ENCODE measurements around the gene GOLGA5.
"Not testable (repeated sequence)": the region's sequence is repeated elsewhere in the genome, so short reads cannot be mapped to it uniquely, and the experiment has no call there.

GOLGA5 gene, protein sequence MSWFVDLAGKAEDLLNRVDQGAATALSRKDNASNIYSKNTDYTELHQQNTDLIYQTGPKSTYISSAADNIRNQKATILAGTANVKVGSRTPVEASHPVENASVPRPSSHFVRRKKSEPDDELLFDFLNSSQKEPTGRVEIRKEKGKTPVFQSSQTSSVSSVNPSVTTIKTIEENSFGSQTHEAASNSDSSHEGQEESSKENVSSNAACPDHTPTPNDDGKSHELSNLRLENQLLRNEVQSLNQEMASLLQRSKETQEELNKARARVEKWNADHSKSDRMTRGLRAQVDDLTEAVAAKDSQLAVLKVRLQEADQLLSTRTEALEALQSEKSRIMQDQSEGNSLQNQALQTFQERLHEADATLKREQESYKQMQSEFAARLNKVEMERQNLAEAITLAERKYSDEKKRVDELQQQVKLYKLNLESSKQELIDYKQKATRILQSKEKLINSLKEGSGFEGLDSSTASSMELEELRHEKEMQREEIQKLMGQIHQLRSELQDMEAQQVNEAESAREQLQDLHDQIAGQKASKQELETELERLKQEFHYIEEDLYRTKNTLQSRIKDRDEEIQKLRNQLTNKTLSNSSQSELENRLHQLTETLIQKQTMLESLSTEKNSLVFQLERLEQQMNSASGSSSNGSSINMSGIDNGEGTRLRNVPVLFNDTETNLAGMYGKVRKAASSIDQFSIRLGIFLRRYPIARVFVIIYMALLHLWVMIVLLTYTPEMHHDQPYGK

DNA sequence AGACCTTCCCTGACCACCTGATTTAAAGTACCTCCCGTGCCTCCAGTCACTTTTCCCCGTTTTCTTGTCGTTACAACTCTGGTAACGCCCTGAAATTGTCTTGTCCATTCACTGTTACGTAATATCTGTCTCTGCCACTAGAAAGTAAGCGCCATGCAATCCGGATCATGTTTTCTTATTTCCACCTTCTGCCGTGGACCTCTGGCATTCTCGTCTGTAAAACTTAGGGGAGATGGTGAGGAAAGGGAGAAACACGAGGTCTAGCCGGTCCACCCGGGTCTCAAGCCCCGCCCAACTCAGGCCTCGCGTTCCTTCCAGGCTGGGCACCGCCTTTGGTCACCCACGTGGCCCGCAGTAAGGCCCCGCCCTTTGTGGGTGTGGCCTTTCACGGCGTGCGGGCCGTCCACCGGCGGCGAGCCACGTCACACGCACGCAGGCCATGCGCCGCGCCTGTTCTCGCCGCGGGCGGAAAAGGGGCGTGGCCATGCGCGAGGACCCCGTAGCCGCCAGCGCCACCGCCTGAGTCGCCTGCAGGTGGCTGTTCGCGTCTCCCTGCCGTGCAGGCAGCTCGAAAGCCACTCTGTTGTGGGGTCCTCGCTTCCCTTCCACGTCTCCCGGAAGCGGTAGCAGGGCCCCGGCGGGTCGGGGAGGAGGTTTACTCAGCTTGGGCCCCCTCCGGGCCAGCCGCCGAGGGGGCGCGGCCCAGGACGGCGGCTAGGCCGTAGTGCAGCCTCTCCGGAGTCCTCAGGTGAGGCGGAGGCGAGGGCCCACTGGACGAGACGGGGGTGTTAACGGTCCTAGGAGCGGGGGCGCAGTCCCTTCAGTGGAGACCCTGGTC lies at the start of gene GOLGA5:
GOLGA5 (plus strand) TSS at position 597 of the 838 bp plus-strand sequence. CDS start 3,133 bp downstream, outside the sequence.
- DNase-seq, result peak; percentile 96 to 98

- peak in 1 of 2 experiments; percentile 9 for DNase-seq
Observed at GRCh38 chr14:92747701-92748258, 46.3 kb upstream of the GOLGA5 start.

DNA sequence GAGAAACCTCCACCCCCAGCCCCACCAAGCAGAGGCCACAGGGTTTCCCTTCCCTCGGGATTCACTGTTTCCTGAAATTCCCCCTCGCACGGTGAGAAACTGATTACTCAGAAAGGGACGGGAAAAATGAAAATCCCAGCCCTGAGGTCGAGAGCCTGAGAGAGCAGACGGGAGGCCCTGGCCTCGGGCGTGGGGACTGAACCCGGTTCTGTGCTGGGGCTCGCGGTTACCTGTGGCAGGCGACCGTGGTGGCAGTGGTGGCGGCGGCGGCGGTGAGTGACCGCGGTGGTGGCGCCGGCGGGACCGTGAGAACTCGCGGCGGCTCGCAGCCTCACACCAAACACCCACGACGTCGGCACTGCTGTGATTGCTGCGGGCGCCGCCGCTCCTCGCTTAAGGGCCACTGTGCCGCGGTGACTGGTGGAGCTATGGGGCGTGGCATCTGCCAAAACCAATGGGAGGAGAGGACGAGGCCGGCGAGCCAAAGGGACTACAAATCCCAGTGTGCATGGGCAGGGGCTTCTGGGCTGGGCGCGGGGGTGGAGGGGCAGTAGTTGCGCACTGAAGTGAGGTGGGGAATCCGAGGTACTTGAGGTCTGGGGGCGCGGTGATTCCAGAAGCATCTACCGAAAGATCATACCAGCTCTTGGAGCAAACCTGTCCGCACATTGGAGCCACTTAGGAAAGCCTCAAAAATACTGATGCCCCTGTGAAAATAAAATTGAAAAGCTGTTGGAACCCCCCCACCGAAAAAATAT lies 45.7 kb upstream of the GOLGA5 start, which contains the start of gene LGMN:
LGMN (minus strand) TSS at position 369 of the 758 bp plus-strand sequence. CDS start 15,841 bp downstream, outside the sequence.
- DNase-seq, result peak; percentile 85 to 97

- DNase-seq, result not testable (repeated sequence)
Observed at GRCh38 chr14:92750222-92750728, 43.8 kb upstream of the GOLGA5 start.

- no peak for DNase-seq
Observed at GRCh38 chr14:92750994-92751400, 43.1 kb upstream of the GOLGA5 start.

GRCh38 chr14:92751819-92752218 lies 42.3 kb upstream of the GOLGA5 start:
- no peak for DNase-seq

DNA sequence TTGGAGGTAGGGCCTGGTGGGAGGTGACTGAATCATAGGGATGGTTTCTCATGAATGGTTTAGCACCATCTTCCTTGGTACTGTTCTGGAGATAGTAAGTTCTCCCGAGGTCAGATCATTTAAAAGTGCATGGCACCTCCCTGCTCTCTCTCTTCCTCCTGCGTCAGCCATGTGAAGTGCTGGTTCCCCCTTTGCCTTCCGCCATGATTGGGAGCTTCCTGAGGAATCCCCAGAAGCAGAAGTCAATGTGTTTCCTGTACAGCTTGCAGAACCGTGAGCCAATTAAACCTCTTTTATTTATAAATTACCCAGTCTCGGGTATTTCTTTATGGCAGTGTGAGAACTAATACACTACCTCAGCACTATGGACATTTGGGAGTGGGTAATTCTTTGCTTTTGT lies 40.9 kb upstream of the GOLGA5 start:
- no peak for DNase-seq

DNA sequence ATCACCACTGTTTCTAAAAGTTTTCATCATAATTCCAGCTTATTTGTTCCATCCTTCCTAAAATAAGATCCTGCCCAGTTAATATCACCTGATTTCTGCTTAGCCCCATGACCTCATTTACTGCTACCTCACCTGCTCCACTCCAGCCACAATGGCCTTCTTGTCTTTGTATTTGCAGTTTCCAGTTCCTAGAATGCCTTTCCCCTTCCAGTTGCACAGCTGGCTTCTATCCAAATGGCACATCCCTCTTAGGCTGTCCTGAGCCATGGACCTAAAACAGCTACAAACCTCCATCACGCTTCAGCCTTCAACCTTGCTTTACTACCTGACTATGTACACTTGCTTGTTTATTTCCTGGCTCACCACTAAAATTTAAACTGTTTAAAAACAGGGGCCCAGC lies 39.1 kb upstream of the GOLGA5 start:
- peak in 1 of 2 experiments; percentile 4 for DNase-seq

GRCh38 chr14:92755495-92755894 lies 38.6 kb upstream of the GOLGA5 start:
- no peak for DNase-seq

DNA sequence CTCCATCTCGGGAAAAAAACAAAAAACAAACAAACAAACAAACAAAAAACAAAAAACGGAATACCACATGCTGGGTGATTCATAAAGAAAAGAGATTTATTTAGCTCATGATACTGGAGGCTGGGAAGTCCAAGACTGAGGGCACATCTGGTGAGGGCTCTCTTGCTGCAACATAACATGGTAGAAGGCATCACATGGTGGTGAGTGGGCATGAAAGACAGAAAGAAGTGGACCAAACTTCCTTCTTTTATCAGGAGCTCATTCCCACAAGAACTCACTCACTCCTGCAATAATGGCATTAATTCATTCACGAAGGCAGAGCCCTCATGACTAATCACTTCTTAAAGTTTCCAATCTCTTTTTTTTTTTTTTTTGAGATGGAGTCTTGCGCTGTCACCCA lies 37.7 kb upstream of the GOLGA5 start:
- DNase-seq, result no peak

GRCh38 chr14:92759300-92759678 lies 34.8 kb upstream of the GOLGA5 start:
- peak; percentile 80 to 84 for DNase-seq

- DNase-seq, result no peak
Observed at GRCh38 chr14:92759679-92760523, 34.2 kb upstream of the GOLGA5 start.

GRCh38 chr14:92760524-92760805 lies 33.6 kb upstream of the GOLGA5 start:
- DNase-seq, result no peak

DNA sequence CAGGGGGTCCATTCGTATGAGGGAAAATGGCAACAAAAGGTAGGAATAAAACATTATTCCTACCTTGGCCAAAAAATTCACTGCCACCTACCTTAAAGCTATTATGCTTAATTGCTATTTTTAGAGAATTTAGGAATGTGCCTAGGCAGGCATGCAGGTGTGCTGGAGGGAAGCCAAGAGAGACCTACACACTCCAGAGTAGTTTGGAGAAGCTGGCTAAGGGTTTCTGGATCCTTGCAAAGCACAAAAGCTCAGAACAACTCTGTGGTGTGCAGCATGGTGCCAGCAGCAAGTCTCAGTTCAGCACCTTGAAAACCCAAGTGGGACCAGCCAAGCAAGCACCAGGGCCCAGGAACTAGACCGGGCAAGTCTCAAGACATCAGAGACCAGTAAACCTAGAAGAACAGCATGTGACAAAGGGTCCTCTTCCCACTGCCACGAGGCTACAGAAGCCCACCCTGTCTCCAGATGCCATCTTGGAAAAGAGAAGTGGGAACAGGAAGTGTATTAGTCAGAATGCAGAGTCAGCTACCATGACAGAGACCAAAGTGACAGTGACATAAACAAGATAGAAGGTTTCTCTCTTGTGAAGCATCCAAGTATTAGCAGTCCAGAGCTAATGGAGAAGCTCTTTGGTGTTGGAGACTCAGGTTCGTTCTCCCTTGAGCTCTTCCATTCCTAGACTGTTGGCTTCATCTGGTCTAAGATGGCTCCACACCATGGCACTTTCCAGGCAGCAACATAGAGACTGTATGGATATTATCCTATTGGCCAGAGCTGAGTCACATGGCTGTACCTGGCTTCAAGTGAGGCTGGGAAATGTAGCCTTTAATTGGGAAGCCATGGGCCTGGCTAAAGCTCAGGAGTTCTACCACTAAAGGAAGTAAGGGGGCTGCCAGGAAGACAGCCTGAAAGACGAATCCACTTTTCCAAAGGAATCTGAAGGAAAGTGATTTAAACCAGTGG lies 30.2 kb upstream of the GOLGA5 start:
- not testable (repeated sequence) for DNase-seq

DNA sequence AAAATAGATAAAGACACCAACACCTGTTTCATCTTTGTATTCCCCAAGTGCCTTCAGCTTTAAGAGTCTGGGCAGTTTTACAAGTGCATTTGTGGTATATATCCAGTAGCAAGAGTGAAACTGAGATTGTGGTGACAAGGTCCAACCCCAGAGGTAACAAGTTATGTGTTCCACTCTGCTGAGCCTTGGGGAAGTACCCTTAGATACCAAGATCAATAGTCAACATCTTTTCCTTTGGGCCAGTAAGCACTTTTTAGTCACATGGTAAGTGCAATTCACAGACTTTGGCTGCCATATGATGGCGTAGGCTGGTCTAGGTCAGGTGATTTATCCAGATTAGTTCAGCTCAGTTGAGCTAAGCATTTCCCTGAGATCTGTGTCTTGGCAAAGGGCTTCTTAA lies 25.9 kb upstream of the GOLGA5 start:
- not testable (repeated sequence) for DNase-seq

DNA sequence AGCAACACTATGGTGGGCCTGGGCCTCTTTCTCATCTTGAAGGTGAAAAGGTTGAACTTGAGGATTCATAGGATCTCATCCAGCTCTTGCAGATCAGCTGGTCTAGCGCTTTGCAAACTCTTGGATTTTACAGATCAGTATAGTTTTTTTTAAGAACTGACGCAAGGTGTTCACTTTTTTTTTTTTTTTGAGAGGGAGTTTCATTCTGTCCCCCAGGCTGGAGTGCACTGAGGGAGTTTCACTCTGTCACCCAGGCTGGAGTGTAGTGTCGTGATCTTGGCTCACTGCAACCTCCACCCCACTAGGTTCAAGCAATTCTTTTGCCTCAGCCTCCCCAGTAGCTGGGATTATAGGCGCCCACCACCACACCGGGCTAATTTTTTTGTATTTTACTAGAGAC lies 25.3 kb upstream of the GOLGA5 start:
- DNase-seq, result no peak

- no peak for DNase-seq
Observed at GRCh38 chr14:92770484-92770883, 23.6 kb upstream of the GOLGA5 start.

DNA sequence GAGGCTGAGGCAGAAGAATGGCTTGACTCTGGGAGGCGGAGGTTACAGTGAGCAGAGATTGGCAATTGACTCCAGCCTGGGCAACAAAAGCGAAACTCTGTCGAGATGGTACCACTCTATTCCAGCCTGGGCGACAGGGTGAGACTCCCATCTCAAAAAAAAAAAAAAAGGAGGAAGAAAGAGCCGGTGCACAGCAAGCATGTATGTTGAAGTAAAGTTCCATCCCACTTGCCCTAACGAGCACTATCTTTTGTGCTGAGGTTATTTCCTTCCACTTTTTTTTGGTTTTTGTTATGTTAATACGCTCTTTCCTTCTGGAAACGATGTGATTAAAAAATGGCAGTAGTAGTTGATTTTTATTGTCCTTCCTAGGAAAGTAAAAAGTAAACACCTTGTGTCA lies 19.5 kb upstream of the GOLGA5 start:
- DNase-seq, result no peak

DNA sequence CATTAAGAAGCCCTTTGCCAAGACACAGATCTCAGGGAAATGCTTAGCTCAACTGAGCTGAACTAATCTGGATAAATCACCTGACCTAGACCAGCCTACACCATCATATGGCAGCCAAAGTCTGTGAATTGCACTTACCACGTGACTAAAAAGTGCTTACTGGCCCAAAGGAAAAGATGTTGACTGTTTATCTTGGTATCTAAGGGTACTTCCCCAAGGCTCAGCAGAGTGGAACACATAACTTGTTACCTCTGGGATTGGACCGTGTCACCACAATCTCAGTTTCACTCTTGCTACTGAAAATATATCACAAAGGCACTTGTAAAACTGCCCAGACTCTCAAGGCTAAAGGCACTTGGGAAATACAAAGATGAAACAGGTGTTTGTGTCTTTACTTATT lies 18.8 kb upstream of the GOLGA5 start:
- not testable (repeated sequence) for DNase-seq

Data from NCI-H526 (cell line).